Adrenal gland (tissue), 12 donors: ENCODE results near the gene PLCB1. TPM values are rescaled to one million over a fixed set of nuclear protein-coding genes. Genes with fewer than 3 reads are reported as not detected.

Experiments used
- DNase-seq, 7 donors: peaks; one replicate each; pipeline ENCODE4 v3.0.0-alpha.2; 2019 to 2020
- H3K27ac ChIP-seq, 5 donors: fragments of 200-600 bp; sonication (generic) in 4 of 5; 1 replicate in 3 of 5; 2 replicates in 2 of 5; pipeline versions ENCODE4 v1.5.1 to v1.8.0; 2016 to 2020; ENCODE audit warnings: mild to moderate bottlenecking in 1 of 5
- H3K27me3 ChIP-seq: fragments of 200-600 bp; 2 replicates; pipeline ENCODE4 v1.8.0; 2021
- H3K36me3 ChIP-seq, 2 donors: fragments of 200-600 bp; replicated peaks in 1 of 2; 1 replicate in 1 of 2; 2 replicates in 1 of 2; pipeline versions ENCODE4 v1.5.1 to v1.8.0; 2018 to 2022
- H3K4me1 ChIP-seq, 2 donors: fragments of 200-600 bp; replicated peaks in 1 of 2; 1 replicate in 1 of 2; 2 replicates in 1 of 2; pipeline versions ENCODE4 v1.5.1 to v1.8.0; 2018 to 2021
- H3K4me3 ChIP-seq, 4 donors: fragments of 200-600 bp; sonication (generic) in 3 of 4; one replicate each; pipeline ENCODE4 v1.5.1; 2016 to 2018
- H3K9me3 ChIP-seq, 3 donors: fragments of 200-600 bp; sonication (generic) in 1 of 3; replicated peaks in 1 of 3; 1 replicate in 2 of 3; 2 replicates in 1 of 3; pipeline versions ENCODE4 v1.5.1 to v1.8.0; 2016 to 2021
- CTCF ChIP-seq, 6 experiments: fragments of 450-650 bp in 4 of 6; fragments of 200-600 bp in 2 of 6; sonication (generic) in 1 of 6; IDR thresholded peaks; 1 replicate in 5 of 6; 2 replicates in 1 of 6; pipeline versions ENCODE4 v1.5.1 to v1.8.0; 2016 to 2021; ENCODE audit warnings: antibody characterized with exemption in 6 of 6, mild to moderate bottlenecking in 2 of 6, moderate library complexity in 1 of 6
- POLR2A ChIP-seq, 2 donors: fragments of 450-650 bp; IDR thresholded peaks; one replicate each; pipeline ENCODE4 v1.6.1; 2017; ENCODE audit warnings: antibody characterized with exemption in 2 of 2, mild to moderate bottlenecking in 2 of 2, moderate library complexity in 1 of 2
- WGBS, 4 donors: extraction: QIAGEN DNeasy Blood & Tissue Kit in 2 of 4; methylation state at CpG; one replicate each; pipeline versions ENCODE4 v1.1.5 to v1.1.7; 2013 to 2017; 5-methylcytosine and 5-hydroxymethylcytosine counted together
- intact Hi-C, 2 donors: fragments of 100-400 bp; cut with DNase I; formaldehyde crosslinking; loops; one replicate each; pipeline versions ENCODE4 v1.14.1 to v1.15.0; 2022 to 2023
- polyA plus RNA-seq, 3 donors: library from polyadenylated mRNA; stranded (reverse); fragments of 200-250 nt in 2 of 3; fragments of 350-450 nt in 1 of 3; fragmentation: Illumina TruSeq in 1 of 3; extraction: RNeasy Lipid Tissue Mini Kit (QIAGEN cat#74804) in 1 of 3; gene quantifications; one replicate each; pipeline ENCODE4 v1.2.3, GENCODE V29; 2013 to 2014
- total RNA-seq, 9 donors: library from RNA; depleted of rRNA in 4 of 9; stranded (reverse); fragments of >200 nt in 4 of 9; fragments of 120-200 nt in 1 of 9; fragmentation: NEBNext Ultra II Directional in 1 of 9; extraction: Animal tissue kit (Norgen Biotek cat#: 25700) in 1 of 9; gene quantifications; one replicate each; pipeline versions ENCODE4 v1.1.0 to v1.2.4, GENCODE V29; 2013 to 2023
- donor health status: healthy with polysubstance abuse.
- donor health status: Bipolar disorder and iron deficiency.
- donor health status: DM: yes; HTN: yes; CAD: no.
- donor health status: DM: no; HTN: no; CAD: no.
- donor health status: DM: no; HTN: no; CAD: no.
- donor health status: DM: yes; HTN: yes; CAD: no.

The PLCB1 gene
- total and polyA plus RNA-seq, 12 donors = 7.7 to 56.6 (median 27.9) TPM

- Histone ChIP-seq H3K27ac (no peak overlapping the region), H3K27me3 (no peaks in the 10 kb centered on the region), H3K4me1 (no peaks in the 10 kb centered on the region), H3K4me3 (no peak overlapping the region), H3K9me3 (no peaks in the 10 kb centered on the region), H3K36me3 (no peaks in the 10 kb centered on the region)
- 90 to 91% (median 90%) methylated on average over 5 of the region's 5 CpGs for WGBS, 4 donors
- intact Hi-C loops = no loop called here
- TF ChIP-seq POLR2A (IDR thresholded peaks at IDR 0.05) (no peak), CTCF (IDR thresholded peaks at IDR 0.05) (no peak)
- no peak for DNase-seq
Observed at GRCh38 chr20:8662433-8662954, 530.4 kb downstream of the PLCB1 start.

GRCh38 chr20:8663424-8663823 is 531.4 kb downstream of the PLCB1 start:
- DNase-seq = no peak
- Histone ChIP-seq H3K27ac (no peak overlapping the region), H3K9me3 (no peaks in the 10 kb centered on the region), H3K27me3 (no peaks in the 10 kb centered on the region), H3K4me1 (no peaks in the 10 kb centered on the region), H3K4me3 (no peak overlapping the region), H3K36me3 (no peaks in the 10 kb centered on the region)
- 94 to 100% (median 96%) methylated on average over 1 of the region's 1 CpG for WGBS, 4 donors
- intact Hi-C loops = no loop called here
- TF ChIP-seq CTCF (IDR thresholded peaks at IDR 0.05) = no peak
- TF ChIP-seq POLR2A (IDR thresholded peaks at IDR 0.05) = no peak

GRCh38 chr20:8664778-8665177 is 532.7 kb downstream of the PLCB1 start:
- no peak for DNase-seq
- Histone ChIP-seq H3K4me3 (no peak overlapping the region), H3K27ac (no peak overlapping the region), H3K4me1 (no peaks in the 10 kb centered on the region), H3K9me3 (no peaks in the 10 kb centered on the region), H3K36me3 (no peaks in the 10 kb centered on the region), H3K27me3 (no peaks in the 10 kb centered on the region)
- WGBS, 4 donors = 83 to 88% (median 83%) methylated on average over 4 of the region's 4 CpGs
- TF ChIP-seq CTCF (IDR thresholded peaks at IDR 0.05) (no peak), POLR2A (IDR thresholded peaks at IDR 0.05) (no peak)
- intact Hi-C loops = no loop called here

GRCh38 chr20:8667306-8667705 is 535.2 kb downstream of the PLCB1 start:
- H3K4me1 ChIP-seq = no peaks in the 10 kb centered on the region
- H3K36me3 ChIP-seq = no peaks in the 10 kb centered on the region
- no peaks in the 10 kb centered on the region for H3K9me3 ChIP-seq
- H3K27ac ChIP-seq = no peak overlapping the region
- intact Hi-C loops = no loop called here
- DNase-seq = no peak
- H3K4me3 ChIP-seq = no peak overlapping the region
- TF ChIP-seq CTCF (IDR thresholded peaks at IDR 0.05) (no peak), POLR2A (IDR thresholded peaks at IDR 0.05) (no peak)
- 78 to 90% (median 83%) methylated on average over 3 of the region's 3 CpGs for whole genome bisulfite sequencing, 4 donors
- H3K27me3 ChIP-seq = no peaks in the 10 kb centered on the region
